HG03103 (cell line): ENCODE results near the gene SPOCD1.

Experiments
- ATAC-seq: cut with Tn5 transposase; IDR thresholded peaks from one replicate; pipeline ENCODE4 v1.9.1; 2021; ENCODE audit warnings: low read depth; ENCODE audit not compliant: unreplicated experiment

The SPOCD1 gene

GRCh38 chr1:31815752-31816500, at the start of gene SPOCD1:
TSS of gene SPOCD1 (minus strand) at chr1:31816022. CDS start at chr1:31815333, 689 bp downstream.
- ATAC-seq: no peak

- ATAC-seq: no peak
These were observed 46.2 kb upstream of the SPOCD1 start for GRCh38 chr1:31862071-31862470.

- ATAC-seq: no peak
These were observed 45.5 kb upstream of the SPOCD1 start for GRCh38 chr1:31861346-31861745.

- no peak for ATAC-seq
These were observed 44.8 kb upstream of the SPOCD1 start for GRCh38 chr1:31860581-31860980.

- ATAC-seq: no peak
These were observed 43.9 kb upstream of the SPOCD1 start for GRCh38 chr1:31859719-31860118.

- ATAC-seq: no peak
These were observed 43.2 kb upstream of the SPOCD1 start for GRCh38 chr1:31859044-31859443.

GRCh38 chr1:31857863-31858262, 42.0 kb upstream of the SPOCD1 start:
- no peak for ATAC-seq

GRCh38 chr1:31856140-31856539, 40.3 kb upstream of the SPOCD1 start:
- ATAC-seq: no peak

- no peak for ATAC-seq
These were observed 39.4 kb upstream of the SPOCD1 start for GRCh38 chr1:31855038-31855845.

GRCh38 chr1:31849653-31850052, 33.8 kb upstream of the SPOCD1 start:
- no peak for ATAC-seq

GRCh38 chr1:31848381-31848897, 32.6 kb upstream of the SPOCD1 start:
- no peak for ATAC-seq

GRCh38 chr1:31846484-31846883, 30.7 kb upstream of the SPOCD1 start:
- ATAC-seq: no peak

GRCh38 chr1:31843506-31843905, 27.7 kb upstream of the SPOCD1 start:
- ATAC-seq: no peak

GRCh38 chr1:31839662-31840343, 24.0 kb upstream of the SPOCD1 start:
- ATAC-seq: no peak

- no peak for ATAC-seq
These were observed 21.8 kb upstream of the SPOCD1 start for GRCh38 chr1:31837451-31838158.

GRCh38 chr1:31836638-31837037, 20.8 kb upstream of the SPOCD1 start:
- no peak for ATAC-seq

- no peak for ATAC-seq
These were observed 19.6 kb upstream of the SPOCD1 start for GRCh38 chr1:31835415-31835814.

- ATAC-seq: no peak
These were observed 18.7 kb upstream of the SPOCD1 start for GRCh38 chr1:31834501-31834900.

GRCh38 chr1:31831397-31832378, 15.9 kb upstream of the SPOCD1 start:
- ATAC-seq: no peak
